GM21367 (cell line): ENCODE measurements around the gene MKLN1.

ENCODE experiments used
- ATAC-seq: cut with Tn5 transposase; IDR thresholded peaks from one replicate; pipeline ENCODE4 v1.9.1; 2021; ENCODE audit not compliant: unreplicated experiment

MKLN1 gene

GRCh38 chr7:131346885-131347592, 19.4 kb downstream of the MKLN1 start:
- ATAC-seq: no peak

GRCh38 chr7:131352032-131352431, 24.4 kb downstream of the MKLN1 start:
- no peak for ATAC-seq

DNA sequence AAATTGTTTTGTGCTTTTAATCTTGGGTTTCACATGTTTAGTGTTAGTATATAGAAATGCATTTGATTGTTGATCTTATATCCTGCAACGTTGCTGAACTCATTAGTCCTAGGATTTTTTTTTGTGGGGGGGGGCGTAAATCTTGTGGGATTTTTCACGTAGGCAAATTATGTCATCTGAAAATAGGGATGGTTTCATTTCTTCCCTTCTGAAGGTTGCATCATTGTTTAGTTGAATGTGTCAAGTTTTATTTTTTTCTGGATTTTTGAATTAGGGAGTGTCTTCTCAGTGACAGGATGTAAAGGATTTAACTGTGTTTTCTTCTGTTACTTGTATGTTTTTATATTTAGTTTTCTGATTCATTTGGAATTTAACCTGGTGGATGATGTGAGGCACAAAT, 26.7 kb downstream of the MKLN1 start:
- no peak for ATAC-seq

DNA sequence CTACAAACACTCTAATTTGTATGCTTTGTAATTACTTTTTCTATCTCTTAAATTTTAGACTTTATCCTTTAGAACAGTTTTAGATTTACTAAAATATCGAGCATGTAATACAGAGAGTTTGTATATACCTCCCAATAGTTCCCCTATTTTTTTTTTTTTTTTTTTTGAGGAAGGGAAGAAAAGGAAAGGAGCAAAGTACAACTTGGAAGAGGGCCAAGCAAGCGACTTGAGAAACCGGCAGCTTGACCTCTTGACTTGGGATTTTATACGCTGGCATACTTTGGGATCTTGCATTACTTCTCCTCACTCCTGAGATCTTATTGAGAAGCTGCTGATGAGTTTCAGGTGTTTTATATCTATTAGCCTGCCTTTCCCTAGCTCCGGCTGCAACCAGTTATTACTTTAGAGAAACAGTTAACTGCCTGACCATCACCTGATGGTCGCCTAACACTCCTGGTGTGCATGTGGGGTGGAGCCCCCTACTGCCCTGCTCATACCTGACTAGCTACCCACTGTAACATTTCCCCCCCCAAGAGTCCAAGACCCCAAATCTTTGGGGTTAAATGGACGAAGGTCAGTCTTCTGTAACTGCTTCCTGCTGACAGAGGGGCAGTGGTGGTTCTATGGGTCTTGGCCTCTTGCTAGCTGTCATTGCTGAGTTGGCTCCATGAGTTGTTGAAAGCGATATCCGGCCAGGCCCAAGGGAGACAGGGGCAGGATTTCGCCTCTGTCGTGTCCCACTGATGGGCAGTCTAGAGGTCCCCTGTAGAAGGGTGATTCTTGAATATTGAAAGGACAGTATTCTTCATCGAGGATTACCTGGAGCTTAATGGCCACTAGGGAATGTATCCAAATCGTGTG, 28.5 kb downstream of the MKLN1 start:
- no peak for ATAC-seq

- no peak for ATAC-seq
These were observed 29.7 kb downstream of the MKLN1 start for GRCh38 chr7:131357282-131357880.

DNA sequence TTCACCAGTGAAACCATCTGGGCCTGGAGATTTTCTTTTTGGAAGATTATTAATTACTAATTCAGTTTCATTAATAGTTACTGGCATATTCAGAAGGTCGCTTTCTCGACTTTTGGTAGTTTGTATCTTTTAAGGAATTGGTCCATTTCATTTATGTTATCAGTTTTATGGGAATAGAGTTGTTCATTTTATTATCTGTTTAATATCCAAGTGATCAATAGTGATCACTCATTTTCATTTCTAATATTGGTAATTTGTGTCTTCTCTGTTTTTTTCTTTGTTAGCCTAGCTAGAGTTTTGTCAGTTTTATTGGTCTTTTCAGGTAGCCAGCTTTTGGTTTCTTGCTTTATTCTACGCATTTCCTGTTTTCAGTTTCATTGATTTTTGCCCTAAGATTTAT, 31.0 kb downstream of the MKLN1 start:
- no peak for ATAC-seq

DNA sequence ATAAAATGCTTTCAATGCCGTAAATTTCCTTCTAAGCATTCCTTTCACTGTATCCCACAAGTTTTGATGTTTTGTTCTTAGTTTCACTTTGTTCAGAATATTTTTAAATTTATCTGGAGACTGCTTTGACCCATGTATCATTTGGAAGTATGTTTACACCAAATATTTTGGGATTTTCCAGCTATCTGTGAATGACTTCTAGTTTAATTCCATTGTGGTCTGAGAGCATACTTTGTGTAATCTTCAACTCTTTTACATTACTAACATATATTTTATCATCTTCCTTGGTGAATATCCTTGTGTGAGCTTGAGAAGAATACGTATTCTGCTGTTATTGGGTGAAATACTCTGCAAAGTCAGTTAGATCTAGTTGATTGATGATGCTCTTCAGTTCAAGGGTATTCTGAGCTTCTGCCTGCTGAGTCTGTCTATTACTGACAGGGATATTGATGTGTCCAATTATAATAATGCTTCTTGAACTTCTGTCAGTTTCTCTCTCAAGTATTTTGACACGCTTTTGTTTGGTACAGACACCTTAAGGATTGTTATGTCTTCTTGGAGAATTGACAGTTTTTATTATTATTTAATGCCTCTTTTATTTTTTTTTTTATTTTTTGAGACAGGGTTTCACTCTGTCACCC, 31.6 kb downstream of the MKLN1 start:
- no peak for ATAC-seq

GRCh38 chr7:131363719-131364118, 36.0 kb downstream of the MKLN1 start:
- ATAC-seq: no peak

- ATAC-seq: no peak
These were observed 37.2 kb downstream of the MKLN1 start for GRCh38 chr7:131364767-131365344.

DNA sequence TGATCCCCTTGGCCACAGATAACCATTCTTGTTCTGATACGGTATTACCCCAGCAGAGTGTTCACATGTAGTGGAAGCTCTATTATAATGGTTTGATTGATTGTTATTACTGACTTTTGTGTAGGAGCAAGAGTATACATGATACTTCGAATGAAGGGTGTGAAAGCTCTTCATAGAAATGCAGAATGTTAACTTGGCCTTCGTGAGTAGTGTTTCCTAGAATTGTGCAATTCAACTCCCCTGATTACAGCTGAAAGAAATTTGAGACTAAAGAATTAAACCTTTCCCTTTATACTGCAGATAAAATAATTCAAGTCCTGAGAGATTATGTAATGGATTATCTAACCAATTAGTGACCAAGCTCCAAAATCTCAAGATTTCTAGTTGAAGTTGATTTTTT, 38.2 kb downstream of the MKLN1 start:
- no peak for ATAC-seq

DNA sequence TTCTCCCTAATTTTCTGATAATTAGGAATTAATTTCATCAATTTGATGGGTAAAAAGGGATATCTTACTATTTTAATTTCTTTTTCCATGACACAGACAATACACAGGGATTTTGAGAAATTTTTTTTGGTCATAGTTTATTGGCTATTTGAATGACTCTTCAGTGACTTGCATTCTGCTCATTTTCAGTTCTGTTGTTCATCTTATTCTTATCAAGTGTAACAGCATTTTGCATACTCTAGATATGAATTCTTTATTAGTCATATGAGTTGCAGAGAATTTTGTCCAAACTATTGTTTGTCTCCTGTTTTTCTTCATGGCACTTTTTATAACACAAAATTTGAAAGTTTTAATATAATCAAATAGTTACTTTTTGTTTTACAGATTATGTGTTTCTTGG, 41.7 kb downstream of the MKLN1 start:
- no peak for ATAC-seq

- peak; percentile 77 for ATAC-seq
These were observed 42.9 kb downstream of the MKLN1 start for GRCh38 chr7:131370523-131370968.

DNA sequence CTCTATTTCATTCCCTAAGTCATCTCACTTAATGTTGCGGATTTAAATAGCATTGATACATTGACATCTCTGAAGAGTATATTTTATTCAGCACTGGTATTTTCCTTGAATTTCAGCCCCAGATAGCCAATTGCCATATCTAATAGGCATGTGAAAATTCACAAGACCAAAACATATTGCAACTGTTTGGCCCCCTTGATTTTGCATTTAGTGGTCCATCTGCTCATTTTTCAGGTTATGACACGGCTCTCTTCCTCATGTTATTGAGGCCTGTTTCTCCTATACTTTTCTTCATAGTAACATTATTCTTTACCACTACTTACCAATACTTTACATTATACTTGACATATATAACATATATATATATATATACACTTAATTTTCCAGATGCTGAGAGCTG, 43.7 kb downstream of the MKLN1 start:
- no peak for ATAC-seq

GRCh38 chr7:131372554-131372953, 44.9 kb downstream of the MKLN1 start:
- no peak for ATAC-seq

GRCh38 chr7:131374821-131375220, 47.1 kb downstream of the MKLN1 start:
- no peak for ATAC-seq

DNA sequence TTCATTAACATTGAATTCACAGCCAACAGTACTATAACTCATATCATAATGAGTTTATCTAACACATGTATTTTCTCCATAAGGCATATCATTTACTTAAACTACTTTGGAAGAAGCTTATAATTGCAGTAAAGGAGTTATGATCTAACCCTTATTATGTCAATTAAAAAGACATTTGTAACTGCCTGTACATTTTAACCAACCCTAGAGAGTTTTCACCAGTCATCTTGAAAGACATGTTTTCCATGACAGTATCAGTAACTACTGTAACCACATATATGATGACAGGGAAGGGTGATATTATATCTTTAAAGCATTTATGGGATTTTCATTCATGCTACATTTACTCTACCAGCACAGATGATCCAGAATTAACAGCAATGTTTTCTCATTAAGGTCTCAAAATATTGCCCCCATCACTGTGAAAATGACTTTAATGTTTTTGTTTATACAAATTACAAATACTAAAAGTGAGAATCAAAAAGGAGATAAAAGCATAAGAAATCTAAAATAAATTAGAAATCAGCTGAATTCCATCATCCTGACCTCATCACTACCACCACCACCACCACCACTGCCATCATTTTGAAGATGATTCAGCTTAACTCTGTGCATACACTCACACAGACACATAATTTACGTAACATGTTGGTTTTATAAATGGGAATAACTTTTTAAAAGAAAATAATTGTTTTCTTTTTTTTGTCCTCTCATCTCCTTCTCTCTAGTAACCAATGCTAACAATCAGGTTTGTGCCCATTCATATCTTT, 53.6 kb downstream of the MKLN1 start:
- no peak for ATAC-seq

DNA sequence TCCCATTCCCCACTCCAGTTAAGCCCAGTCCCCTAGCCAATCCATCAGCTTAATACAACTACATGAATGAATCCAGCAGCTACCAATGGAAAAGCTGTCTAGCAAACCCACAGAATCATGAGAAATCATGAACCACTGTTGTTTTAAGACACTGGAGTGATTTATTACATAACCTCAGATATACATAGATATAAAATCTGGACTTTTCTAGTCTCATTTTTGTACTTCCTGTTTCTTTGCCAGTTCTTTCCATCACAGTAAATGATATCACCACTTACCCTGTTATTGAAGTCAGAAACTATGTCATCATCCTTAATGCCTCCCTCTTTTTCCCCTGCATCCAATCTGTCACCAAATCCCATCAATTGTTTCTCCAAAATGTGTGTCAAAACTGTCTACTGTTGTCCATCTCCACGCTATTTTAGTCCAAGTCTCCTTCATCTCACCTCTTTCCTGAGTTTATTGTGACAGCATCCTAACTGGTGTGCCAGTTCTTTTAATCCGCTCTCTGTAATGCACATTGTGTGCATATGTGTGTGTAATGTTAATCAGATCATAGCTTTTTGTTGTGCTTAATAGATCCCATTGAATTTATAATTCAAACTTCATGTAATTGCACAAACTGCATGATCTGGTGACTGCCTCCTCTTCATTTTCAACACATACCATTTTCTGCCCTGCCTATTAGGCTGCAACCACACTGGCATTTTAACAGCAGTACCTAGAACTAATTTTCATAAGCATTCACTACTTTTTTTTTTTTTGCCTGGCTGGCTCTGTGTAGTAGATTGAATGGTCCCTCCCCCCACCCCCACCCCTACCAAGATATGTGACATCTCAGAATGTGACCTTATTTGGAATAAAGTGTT, 56.0 kb downstream of the MKLN1 start:
- no peak for ATAC-seq

DNA sequence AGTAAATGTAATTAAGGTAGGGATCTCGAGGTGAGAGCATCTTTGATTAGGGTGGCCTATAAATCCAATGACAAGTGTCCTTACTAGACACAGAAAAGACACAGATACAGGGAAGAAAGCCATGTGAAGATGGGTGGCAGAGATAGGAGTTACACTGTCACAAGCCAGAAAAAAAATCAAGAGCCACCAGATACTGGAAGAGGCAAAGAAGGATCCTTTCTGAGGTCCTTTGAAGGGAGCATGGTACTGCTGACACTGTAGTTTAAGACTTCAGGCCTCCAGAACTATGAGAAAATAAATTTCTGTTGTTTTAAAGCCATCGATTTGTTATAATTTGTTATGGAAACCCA, 56.6 kb downstream of the MKLN1 start:
- no peak for ATAC-seq

DNA sequence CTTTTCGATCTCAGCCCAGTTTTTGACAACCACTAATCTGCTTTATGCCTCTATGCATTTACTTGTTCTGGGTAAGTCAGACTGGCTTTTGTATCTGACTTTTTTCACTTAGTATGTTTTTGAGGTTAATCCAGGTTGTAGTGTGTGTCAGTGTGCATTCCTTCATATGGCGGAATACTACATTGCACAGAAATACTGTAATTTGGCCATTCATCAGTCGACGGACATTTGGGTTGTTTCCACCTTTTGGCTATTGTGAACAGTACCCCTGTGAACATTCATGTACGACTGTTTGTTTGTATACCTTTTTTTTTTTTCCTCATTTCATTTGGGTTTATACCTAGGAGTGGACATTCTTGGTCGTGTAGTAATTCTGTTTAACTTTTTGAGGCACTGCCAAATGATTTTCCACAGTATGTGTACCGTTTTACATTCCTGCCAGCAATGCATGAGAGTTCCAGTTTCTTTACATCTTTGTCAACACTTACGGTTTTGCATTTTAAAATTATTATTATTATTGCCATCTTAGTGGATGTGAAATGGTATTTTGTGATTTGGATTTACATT, 57.4 kb downstream of the MKLN1 start:
- ATAC-seq: no peak
